GM15510 (cell line): ENCODE results near the gene SPATA24.

Source experiments
- POLR2A ChIP-seq: IDR thresholded peaks from 3 replicates; pipeline ENCODE4 v1.6.1; 2011; ENCODE audit warnings: borderline replicate concordance; ENCODE audit not compliant: insufficient read length; ENCODE audit errors: extremely low read depth

SPATA24 gene

DNA sequence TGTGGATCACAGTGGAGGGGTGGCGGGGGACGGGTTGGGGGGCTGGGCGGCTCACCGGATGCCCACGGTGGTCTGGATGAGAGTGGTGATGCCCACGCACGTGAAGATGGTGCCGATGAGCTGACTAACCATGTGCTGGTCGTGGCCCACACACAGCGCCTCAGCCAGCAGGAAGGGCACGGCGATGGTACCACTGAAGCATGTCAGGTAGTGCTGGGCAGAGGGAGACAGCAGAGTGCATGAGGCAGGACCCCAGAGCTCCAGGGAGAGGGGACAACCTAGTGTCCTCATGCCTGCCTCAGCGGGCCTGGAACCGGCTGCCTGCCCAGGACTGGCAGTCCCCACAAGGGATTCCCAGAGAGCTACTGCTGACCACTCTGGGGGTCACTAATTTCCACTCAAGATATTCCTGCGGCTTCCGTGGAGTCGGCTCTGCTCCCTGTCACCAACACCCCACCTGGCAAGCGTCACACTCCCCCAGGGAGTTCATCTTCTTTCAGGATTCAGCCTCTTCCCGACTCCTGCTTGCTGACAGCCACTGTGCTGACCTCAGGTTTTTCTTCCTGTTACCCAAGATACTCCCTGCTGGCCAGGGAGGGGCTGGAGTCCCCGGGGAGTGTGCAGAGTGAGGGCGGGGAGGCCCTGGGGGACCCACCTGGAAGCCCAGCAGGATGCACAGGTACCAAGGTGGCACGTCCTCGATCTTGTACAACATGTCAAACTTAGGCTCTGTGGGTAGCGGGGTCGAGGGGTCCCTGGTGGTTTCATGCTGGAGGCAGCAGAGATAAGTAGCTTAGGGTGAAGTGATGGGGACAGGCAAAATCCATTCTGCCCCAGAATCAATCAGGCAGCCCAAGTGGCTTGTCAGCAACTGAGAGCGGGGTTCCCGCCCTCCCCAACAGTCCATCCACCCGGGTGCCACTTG lies 21.8 kb downstream of the SPATA24 start:
- no peak for TF ChIP-seq POLR2A

DNA sequence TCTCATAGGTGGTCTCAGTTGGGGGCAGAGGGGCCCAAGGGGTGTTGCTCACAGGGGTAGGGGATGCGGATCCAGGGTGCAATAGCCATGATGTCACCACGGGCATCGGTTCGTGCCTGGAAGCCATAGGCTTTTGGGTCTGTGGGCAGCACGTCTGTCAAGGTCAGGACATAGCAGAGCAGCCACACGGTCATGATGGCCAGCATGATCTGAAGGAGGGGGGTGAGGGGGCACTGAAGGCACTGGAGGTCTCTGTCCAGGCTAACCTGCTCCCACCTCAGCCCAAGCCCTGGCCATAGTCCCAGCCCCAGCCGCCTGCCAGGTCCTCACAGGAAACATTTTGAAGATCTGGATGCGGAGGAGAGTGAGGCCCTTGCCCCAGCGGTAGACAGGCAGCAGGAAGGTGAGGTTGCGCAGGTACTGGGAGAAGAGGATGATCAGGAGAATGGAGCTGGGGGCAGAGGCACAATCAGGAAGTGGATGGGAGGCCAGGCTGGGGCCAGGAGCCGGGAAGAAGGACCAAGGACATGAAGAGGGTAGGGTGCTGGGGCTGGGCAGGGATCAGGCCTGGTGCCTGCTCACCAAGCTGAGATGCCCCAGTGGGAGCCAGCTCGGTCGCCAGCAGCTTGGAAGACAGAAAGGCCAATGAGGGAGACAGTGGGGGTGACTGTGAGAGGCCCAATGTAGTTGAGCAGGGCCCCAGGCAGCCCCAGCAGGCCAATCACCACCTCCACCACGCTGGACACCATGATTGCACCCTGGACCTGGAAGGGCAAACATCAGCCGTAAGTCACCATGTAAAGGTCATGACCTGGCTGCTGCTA lies 24.1 kb downstream of the SPATA24 start:
- TF ChIP-seq POLR2A: no peak

DNA sequence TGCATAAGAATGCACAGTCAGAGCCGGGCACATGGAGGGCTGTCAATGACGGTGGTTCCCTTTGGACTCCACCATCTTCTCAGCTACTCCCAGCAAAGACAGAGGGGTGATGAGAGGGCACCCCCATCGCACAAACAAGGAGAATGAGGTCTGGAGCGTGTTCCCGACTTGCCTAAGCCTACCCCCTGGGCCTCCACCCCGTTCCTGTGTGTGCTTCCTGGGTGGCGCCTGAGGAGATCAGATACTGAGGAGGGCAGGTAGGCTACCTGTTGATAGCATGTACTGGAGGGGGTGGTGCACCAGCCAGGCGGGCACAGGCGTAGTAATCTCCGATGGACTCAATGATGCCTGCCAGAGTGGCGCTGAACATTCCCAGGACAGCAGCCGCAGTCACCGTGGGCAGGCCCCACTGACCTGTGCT lies 24.9 kb downstream of the SPATA24 start:
- no peak for TF ChIP-seq POLR2A

- TF ChIP-seq POLR2A: no peak
These were observed 25.6 kb downstream of the SPATA24 start for GRCh38 chr5:139378101-139378825.

DNA sequence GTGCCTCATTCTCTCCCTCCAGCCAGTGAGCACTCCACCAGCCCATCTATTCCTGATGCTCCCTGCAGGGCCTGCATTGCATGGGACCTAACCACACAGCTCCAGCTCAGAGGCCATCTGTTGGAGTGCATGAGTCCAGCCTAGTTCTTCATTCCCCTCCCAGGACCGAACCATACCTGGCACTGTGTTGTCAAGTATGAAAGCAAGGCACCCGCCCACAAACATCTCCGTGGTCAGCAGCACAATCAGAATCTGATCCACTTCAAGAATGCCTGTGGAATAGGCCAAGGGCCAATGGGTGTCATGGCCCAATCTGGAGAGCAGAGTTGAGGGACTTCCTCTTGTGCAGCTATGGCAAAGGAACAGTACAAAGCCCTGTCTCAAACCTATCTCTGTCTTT lies 26.7 kb downstream of the SPATA24 start:
- no peak for TF ChIP-seq POLR2A

DNA sequence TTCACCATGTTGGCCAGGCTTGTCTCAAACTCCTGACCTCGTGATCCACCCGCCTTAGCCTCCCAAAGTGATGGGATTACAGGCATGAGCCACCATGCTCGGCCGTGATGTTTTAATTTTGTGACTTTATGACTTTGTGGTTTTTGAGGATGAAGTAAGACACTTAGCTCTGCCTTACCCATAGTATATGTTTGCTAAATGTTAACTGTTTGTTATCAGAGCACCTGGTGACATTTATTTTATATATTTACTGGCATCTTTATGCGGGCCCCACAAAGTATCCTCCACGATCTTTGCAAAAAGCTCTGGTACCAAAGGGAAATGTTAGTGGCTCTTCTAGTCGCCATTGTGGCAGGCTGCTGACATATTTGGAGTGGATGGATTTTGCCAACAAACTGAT lies 27.5 kb downstream of the SPATA24 start:
- no peak for TF ChIP-seq POLR2A

DNA sequence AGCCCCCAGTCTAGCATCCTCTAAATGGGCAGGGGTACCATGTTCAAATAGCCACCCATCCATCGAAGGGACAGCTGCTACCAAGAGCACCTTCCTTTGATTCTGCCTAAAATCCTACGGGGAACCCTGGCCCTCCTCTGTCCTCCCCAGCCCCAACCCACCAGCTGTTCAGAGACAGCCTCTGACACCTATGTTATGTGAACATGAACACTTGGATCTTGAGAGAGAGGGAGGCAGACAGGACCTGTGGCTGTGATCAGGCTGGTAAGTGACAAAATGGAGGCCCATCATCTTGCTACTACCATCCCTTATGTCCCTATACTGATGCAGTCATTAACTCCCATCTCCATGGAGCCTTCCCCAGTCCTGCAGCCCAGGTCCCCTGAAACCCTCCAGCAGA lies 29.0 kb downstream of the SPATA24 start:
- TF ChIP-seq POLR2A: no peak

- TF ChIP-seq POLR2A: no peak
These were observed 32.1 kb downstream of the SPATA24 start for GRCh38 chr5:139371482-139372435.

- TF ChIP-seq POLR2A: no peak
These were observed 34.7 kb downstream of the SPATA24 start for GRCh38 chr5:139369181-139369580.

- TF ChIP-seq POLR2A: no peak
These were observed 35.3 kb downstream of the SPATA24 start for GRCh38 chr5:139368613-139369012.

DNA sequence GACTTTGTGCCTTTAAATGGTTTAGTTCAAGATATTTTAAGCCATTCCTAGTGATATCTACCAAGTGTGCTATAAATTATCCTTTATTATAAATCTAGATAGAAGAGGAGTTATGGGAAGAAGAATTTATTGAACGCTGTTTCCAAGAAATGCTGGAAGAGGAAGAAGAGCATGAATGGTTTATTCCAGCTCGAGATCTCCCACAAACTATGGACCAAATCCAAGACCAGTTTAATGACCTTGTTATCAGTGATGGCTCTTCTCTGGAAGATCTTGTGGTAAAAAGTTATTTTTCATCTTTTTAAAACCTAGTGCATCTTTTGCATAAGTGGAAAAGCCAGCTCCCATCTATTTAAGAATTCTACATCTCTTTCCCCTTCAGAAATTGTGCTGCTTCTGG lies 39.4 kb downstream of the SPATA24 start:
- no peak for TF ChIP-seq POLR2A

DNA sequence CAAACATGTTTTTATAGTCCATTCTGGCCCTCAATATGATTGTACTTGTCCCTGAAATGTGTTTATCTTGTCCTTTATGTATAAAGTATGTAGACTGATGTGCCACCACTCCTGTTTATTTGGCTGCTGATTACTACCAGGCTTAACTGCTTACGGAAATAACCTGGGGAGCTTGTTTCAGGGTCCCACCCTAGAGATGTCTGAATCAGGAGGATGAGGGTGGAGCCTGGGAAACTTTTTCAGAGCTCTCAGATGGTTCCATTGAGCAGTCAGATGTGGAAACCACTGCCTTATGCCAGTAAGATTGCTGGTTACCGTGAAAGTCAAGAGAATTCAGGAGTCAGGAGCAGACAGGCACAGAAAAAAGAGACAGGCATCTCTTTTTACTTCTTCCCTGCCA lies 40.0 kb downstream of the SPATA24 start:
- TF ChIP-seq POLR2A: no peak

GRCh38 chr5:139361835-139362429 lies 42.0 kb downstream of the SPATA24 start:
- no peak for TF ChIP-seq POLR2A

DNA sequence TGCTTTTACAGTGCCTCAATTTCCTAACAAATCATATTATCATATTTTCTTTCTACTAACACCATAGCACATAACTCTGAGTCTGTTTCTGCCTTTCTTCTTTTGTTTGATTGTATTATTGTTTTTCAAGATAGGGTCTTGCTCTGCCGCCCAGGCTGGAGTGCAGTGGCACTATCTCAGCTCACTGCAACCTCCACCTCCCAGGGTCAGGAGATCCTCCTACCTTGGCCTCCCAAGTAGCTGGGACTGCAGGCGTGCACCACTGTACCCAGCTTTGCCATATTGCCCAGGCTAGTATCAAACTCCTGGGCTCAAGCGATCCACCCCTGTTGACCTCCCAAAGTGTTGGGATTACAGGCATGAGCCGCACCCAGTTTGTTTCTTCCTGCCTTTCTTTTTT lies 43.5 kb downstream of the SPATA24 start:
- no peak for TF ChIP-seq POLR2A

- no peak for TF ChIP-seq POLR2A
These were observed 45.8 kb downstream of the SPATA24 start for GRCh38 chr5:139358064-139358463.
